Right lobe of liver (tissue), 4 donors: ENCODE measurements around the gene ADNP.

Experiments used
- CTCF ChIP-seq, 4 donors: fragments of 200-600 bp in 3 of 4; fragments of 450-650 bp in 1 of 4; IDR thresholded peaks; one replicate each; pipeline versions ENCODE4 v1.5.1 to v1.8.0; 2016 to 2022; ENCODE audit warnings: antibody characterized with exemption in 4 of 4, mild to moderate bottlenecking in 2 of 4
- POLR2A ChIP-seq: fragments of 450-650 bp; IDR thresholded peaks from one replicate; pipeline ENCODE4 v1.6.1; 2017; ENCODE audit warnings: antibody characterized with exemption, mild to moderate bottlenecking
- donor health status: DM: no; HTN: no; CAD: no.
- donor health status: DM: no; HTN: no; CAD: no.
- donor health status: DM: no; HTN: yes; CAD: no.

GRCh38 chr20:50861012-50861411 is 70.2 kb downstream of the ADNP start:
- no peak for TF ChIP-seq CTCF (IDR thresholded peaks at IDR 0.05)
- TF ChIP-seq POLR2A, result no peak
